ENCODE data around the gene PPP1R12A. TPM values are rescaled to one million over a fixed set of nuclear protein-coding genes. Genes with fewer than 3 reads are reported as not detected.
A peak's percentile ranks its signal among the peaks of the same experiment; 100 is the strongest.

Gene PPP1R12A
- total RNA-seq, 1 donor from 2014 or later = 95.8 TPM

DNA sequence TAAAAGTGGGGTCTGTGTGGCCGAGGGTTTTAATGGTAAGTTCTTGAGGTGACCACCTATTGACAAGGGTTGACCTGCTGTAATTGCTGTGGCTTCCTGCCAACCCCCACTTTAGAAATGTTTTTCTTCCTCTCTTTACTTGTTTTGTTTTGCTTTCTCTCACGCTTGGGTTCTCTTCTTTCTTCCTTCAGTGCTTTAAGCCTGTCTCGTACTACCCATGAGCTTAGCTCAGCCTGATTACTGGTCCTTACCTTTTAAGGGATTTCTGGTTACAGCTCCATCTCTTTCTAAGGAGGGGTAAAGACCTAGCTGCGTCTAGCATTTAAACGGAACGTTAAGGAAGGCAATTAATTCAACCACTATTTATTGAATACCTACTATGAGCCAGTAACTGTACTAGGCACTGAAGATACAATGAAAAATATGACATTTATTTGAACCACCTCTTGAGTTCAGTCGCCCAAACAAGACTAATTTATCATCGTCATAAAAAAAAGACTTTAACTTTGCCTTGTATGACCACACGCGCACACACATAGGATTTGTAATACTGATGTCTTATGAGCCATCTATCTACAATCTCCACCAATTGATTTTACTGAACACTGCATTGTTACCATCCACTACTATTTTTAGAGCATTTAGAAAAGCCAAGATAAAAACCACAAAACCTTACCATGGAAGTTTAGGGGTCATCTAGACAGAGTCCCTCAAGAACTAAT is 888 bp upstream of the PPP1R12A start:
- H3K27ac ChIP-seq = peak overlapping the region; percentile 98
- H3K9me3 ChIP-seq = no peaks in the 10 kb centered on the region
- H3K4me3 ChIP-seq = peak overlapping the region; percentile 92 to 98
- H3K36me3 ChIP-seq = no peaks in the 10 kb centered on the region
- H3K27me3 ChIP-seq = no peaks in the 10 kb centered on the region
- DNase-seq (ENCODE audit: extremely low spot score in 2 of 2) = no peak
- intact Hi-C loops (cut with DNase I) = no loop called here
- H3K4me1 ChIP-seq = peaks cover 42% of the 10 kb centered on the region
- TF ChIP-seq, protein P1, sequence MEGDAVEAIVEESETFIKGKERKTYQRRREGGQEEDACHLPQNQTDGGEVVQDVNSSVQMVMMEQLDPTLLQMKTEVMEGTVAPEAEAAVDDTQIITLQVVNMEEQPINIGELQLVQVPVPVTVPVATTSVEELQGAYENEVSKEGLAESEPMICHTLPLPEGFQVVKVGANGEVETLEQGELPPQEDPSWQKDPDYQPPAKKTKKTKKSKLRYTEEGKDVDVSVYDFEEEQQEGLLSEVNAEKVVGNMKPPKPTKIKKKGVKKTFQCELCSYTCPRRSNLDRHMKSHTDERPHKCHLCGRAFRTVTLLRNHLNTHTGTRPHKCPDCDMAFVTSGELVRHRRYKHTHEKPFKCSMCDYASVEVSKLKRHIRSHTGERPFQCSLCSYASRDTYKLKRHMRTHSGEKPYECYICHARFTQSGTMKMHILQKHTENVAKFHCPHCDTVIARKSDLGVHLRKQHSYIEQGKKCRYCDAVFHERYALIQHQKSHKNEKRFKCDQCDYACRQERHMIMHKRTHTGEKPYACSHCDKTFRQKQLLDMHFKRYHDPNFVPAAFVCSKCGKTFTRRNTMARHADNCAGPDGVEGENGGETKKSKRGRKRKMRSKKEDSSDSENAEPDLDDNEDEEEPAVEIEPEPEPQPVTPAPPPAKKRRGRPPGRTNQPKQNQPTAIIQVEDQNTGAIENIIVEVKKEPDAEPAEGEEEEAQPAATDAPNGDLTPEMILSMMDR (IDR thresholded peaks at IDR 0.05) = no peak
- TF ChIP-seq POLR2A (IDR thresholded peaks at IDR 0.05) (no peak), POLR2AphosphoS5 (IDR thresholded peaks at IDR 0.05; ENCODE audit: insufficient read depth in 1 of 2, low read depth in 1 of 2) (no peak)

GRCh38 chr12:79934281-79935020 is 446 bp downstream of the PPP1R12A start:
- no peaks in the 10 kb centered on the region for H3K9me3 ChIP-seq
- no peaks in the 10 kb centered on the region for H3K27me3 ChIP-seq
- H3K36me3 ChIP-seq = no peaks in the 10 kb centered on the region
- intact Hi-C loops (cut with DNase I) = no loop called here
- TF ChIP-seq, protein P1 (IDR thresholded peaks at IDR 0.05) = no peak
- H3K4me3 ChIP-seq = peak overlapping the region; percentile 92 to 98
- peak overlapping the region; percentile 98 for H3K27ac ChIP-seq
- H3K4me1 ChIP-seq = peaks cover 54% of the 10 kb centered on the region
- peak in 1 of 2 donors; percentile 89 for DNase-seq (ENCODE audit: extremely low spot score in 2 of 2)

GRCh38 chr12:79933532-79934264 is 1.2 kb downstream of the PPP1R12A start:
- no peak for DNase-seq (ENCODE audit: extremely low spot score in 2 of 2)
- Histone ChIP-seq H3K9me3 (no peaks in the 10 kb centered on the region), H3K4me3 (peak overlapping the region; percentile 92 to 98), H3K27ac (peak overlapping the region; percentile 98), H3K27me3 (no peaks in the 10 kb centered on the region), H3K4me1 (peaks cover 60% of the 10 kb centered on the region), H3K36me3 (no peaks in the 10 kb centered on the region)
- no peak for TF ChIP-seq POLR2A (IDR thresholded peaks at IDR 0.05)
- TF ChIP-seq POLR2AphosphoS5 (IDR thresholded peaks at IDR 0.05; ENCODE audit: insufficient read depth in 1 of 2, low read depth in 1 of 2) = no peak
- TF ChIP-seq, protein P1 (IDR thresholded peaks at IDR 0.05) = no peak
- intact Hi-C loops (cut with DNase I) = no loop called here

DNA sequence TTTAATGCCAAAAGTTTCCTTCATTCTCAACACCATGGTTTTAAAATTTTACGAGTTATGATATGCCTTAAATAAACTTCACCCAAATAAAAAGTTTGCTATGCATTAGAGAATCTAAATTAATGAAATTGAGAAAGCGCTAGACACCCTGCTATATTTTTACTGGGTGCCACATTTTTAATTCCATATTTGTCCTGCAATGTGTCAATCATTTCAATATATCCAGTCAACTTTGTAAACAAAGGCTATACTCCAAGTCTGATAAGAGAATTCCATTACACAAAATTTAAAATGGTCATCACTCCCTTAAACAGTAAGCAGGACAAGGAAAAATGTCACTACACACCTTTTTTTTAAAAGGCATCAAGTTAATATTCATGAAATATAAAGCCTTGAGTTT is 1.9 kb downstream of the PPP1R12A start:
- H3K4me3 ChIP-seq = peak overlapping the region; percentile 92 to 98

More for the DNA sequence above, 1.9 kb downstream of the PPP1R12A start:
- no peak for DNase-seq (ENCODE audit: extremely low spot score in 2 of 2)
- Histone ChIP-seq H3K27me3 (no peaks in the 10 kb centered on the region), H3K27ac (peak overlapping the region; percentile 98), H3K4me1 (peaks cover 65% of the 10 kb centered on the region), H3K36me3 (no peaks in the 10 kb centered on the region), H3K9me3 (no peaks in the 10 kb centered on the region)
- intact Hi-C loops (cut with DNase I) = no loop called here
- TF ChIP-seq POLR2A (IDR thresholded peaks at IDR 0.05) (no peak), POLR2AphosphoS5 (IDR thresholded peaks at IDR 0.05; ENCODE audit: insufficient read depth in 1 of 2, low read depth in 1 of 2) (no peak)
- TF ChIP-seq, protein P1 (IDR thresholded peaks at IDR 0.05) = no peak

Data from vagina (tissue), 2 donors.